Breast epithelium (tissue), 4 donors: ENCODE data around the gene DNAJC22. TPM values are rescaled to one million over a fixed set of nuclear protein-coding genes. Genes with fewer than 3 reads are reported as not detected.
A peak's percentile ranks its signal among the peaks of the same experiment; 100 is the strongest.

Experiments used
- DNase-seq, 2 donors: peaks; one replicate each; pipeline ENCODE4 v3.0.0-alpha.2; 2019; ENCODE audit warnings: low spot score in 2 of 2
- H3K27ac ChIP-seq, 2 donors: fragments of 200-600 bp; sonication (generic) in 1 of 2; one replicate each; pipeline ENCODE4 v1.5.1; 2016 to 2019; ENCODE audit warnings: mild to moderate bottlenecking in 1 of 2
- H3K27me3 ChIP-seq, 2 donors: fragments of 200-600 bp; sonication (generic) in 1 of 2; one replicate each; pipeline versions ENCODE4 v1.5.1 to v1.6.0; 2017 to 2019; ENCODE audit warnings: control low read depth in 1 of 2, mild to moderate bottlenecking in 1 of 2
- H3K36me3 ChIP-seq: fragments of 200-600 bp; one replicate; pipeline ENCODE4 v1.5.1; 2019
- H3K4me1 ChIP-seq, 2 donors: fragments of 200-600 bp; sonication (generic); one replicate each; pipeline ENCODE4 v1.5.1; 2016 to 2019; ENCODE audit warnings: control low read depth in 1 of 2
- H3K4me3 ChIP-seq, 3 donors: fragments of 200-600 bp; sonication (generic); 1 replicate in 2 of 3; 2 replicates in 1 of 3; pipeline ENCODE4 v1.5.1; 2016 to 2019; ENCODE audit warnings: mild to moderate bottlenecking in 3 of 3, moderate library complexity in 2 of 3
- H3K9me3 ChIP-seq, 2 donors: fragments of 200-600 bp; sonication (generic) in 1 of 2; one replicate each; pipeline ENCODE4 v1.5.1; 2016 to 2019; ENCODE audit warnings: control low read depth in 1 of 2
- POLR2A ChIP-seq: fragments of 450-650 bp; IDR thresholded peaks from one replicate; pipeline ENCODE4 v1.6.1; 2016; ENCODE audit warnings: antibody characterized with exemption, mild to moderate bottlenecking, moderate library complexity
- POLR2AphosphoS5 ChIP-seq, 3 donors: sonication (generic); formaldehyde crosslinking; IDR thresholded peaks; one replicate each; pipeline ENCODE4 v1.6.1; 2017; ENCODE audit warnings: antibody characterized with exemption in 3 of 3
- intact Hi-C: fragments of 100-400 bp; cut with DNase I; formaldehyde crosslinking; loops from one replicate; pipeline ENCODE4 v1.15.1; 2023; ENCODE audit warnings: low total_unique reads
- total RNA-seq, 3 donors: library from RNA; depleted of rRNA; stranded (reverse); fragments of >200 nt; gene quantifications; one replicate each; pipeline ENCODE4 v1.1.0, GENCODE V29; 2016
- TF ChIP-seq, protein P1 (sequence below), 3 donors: fragments of 450-650 bp; IDR thresholded peaks; one replicate each; pipeline ENCODE4 v1.5.1; 2016 to 2017; ENCODE audit warnings: antibody characterized with exemption in 3 of 3, mild to moderate bottlenecking in 3 of 3, moderate library complexity in 3 of 3

The DNAJC22 gene
- total RNA-seq, 3 donors from 2014 or later, result 3.6 to 5.0 TPM; not detected in 1

DNA sequence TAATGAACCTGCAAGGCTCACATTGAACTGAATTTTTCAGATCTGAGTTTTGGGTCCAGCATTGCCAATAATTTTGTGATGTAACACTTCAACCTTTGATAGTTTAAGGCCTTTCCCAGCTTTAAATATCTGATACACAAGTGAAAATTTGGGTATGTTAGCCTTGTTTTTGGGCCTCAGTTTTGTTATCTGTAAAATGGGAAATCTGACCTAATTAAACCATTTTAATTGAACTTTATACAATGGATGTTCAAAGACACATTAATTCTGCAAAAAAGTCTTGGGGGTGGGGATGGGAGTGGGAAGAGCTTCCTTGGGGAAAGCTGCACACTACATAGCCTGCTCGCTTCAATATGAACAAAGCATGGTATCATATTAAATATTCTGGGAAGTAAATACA, 15.4 kb downstream of the DNAJC22 start:
- intact Hi-C loops, result no loop called here
- no peaks in the 10 kb centered on the region for H3K27me3 ChIP-seq
- TF ChIP-seq POLR2A (no peak), POLR2AphosphoS5 (IDR thresholded peaks at IDR 0.05) (no peak)
- TF ChIP-seq, protein P1, sequence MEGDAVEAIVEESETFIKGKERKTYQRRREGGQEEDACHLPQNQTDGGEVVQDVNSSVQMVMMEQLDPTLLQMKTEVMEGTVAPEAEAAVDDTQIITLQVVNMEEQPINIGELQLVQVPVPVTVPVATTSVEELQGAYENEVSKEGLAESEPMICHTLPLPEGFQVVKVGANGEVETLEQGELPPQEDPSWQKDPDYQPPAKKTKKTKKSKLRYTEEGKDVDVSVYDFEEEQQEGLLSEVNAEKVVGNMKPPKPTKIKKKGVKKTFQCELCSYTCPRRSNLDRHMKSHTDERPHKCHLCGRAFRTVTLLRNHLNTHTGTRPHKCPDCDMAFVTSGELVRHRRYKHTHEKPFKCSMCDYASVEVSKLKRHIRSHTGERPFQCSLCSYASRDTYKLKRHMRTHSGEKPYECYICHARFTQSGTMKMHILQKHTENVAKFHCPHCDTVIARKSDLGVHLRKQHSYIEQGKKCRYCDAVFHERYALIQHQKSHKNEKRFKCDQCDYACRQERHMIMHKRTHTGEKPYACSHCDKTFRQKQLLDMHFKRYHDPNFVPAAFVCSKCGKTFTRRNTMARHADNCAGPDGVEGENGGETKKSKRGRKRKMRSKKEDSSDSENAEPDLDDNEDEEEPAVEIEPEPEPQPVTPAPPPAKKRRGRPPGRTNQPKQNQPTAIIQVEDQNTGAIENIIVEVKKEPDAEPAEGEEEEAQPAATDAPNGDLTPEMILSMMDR (IDR thresholded peaks at IDR 0.05), result no peak

DNA sequence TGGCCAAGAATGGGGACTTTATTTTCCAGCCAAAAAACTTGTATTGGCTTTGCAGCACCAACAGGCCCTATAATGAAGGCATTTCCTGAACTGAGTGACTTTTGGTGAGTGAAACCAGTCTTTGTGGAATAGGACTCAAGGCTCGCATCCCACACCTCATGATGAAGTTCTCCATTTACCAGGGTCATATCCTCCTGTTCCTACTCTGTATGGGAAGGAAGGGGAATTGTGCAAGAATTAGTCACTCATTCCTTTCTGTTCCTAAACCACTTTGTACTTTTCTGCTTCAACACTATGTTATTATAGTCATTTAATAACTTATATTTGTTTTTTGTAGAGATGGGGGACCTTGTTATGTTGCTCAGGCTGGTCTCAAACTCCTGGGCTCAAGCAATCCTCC, 18.3 kb downstream of the DNAJC22 start:
- H3K4me1 ChIP-seq, result no peaks in the 10 kb centered on the region
- TF ChIP-seq POLR2A (no peak), POLR2AphosphoS5 (IDR thresholded peaks at IDR 0.05) (no peak)
- TF ChIP-seq, protein P1 (IDR thresholded peaks at IDR 0.05), result no peak
- intact Hi-C loops, result no loop called here

More for the DNA sequence above, 15.4 kb downstream of the DNAJC22 start:
- Histone ChIP-seq H3K9me3 (no peaks in the 10 kb centered on the region), H3K27ac (no peak overlapping the region), H3K4me3 (no peak overlapping the region), H3K36me3 (no peaks in the 10 kb centered on the region), H3K4me1 (no peaks in the 10 kb centered on the region)
- no peak for DNase-seq

DNA sequence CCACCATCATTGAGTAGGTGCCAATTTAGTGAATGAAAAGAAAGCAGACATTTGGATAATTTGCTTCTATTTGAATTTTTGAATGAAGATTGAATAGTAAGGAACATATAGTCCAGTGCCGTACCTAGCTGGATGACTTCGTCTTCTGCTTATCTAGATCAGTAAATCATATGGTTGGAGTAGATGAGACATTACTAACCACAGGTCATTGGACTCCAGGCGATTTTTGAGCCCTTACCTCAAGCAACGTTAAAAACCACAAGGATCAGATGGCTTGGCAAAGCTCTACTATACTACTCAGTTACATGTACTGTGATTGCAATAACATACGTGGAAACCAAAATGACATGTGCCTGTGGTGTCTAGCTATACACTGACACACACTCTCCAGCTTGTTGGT, 18.9 kb downstream of the DNAJC22 start:
- TF ChIP-seq, protein P1 (IDR thresholded peaks at IDR 0.05), result no peak
- TF ChIP-seq POLR2AphosphoS5 (IDR thresholded peaks at IDR 0.05), result no peak
- TF ChIP-seq POLR2A, result no peak
- Histone ChIP-seq H3K27me3 (no peaks in the 10 kb centered on the region), H3K27ac (no peak overlapping the region), H3K4me3 (no peak overlapping the region), H3K9me3 (no peaks in the 10 kb centered on the region), H3K4me1 (no peaks in the 10 kb centered on the region), H3K36me3 (no peaks in the 10 kb centered on the region)
- intact Hi-C loops, result no loop called here
- no peak for DNase-seq

More for the DNA sequence above, 18.3 kb downstream of the DNAJC22 start:
- Histone ChIP-seq H3K27me3 (no peaks in the 10 kb centered on the region), H3K9me3 (no peaks in the 10 kb centered on the region), H3K36me3 (no peaks in the 10 kb centered on the region), H3K4me3 (no peak overlapping the region), H3K27ac (no peak overlapping the region)
- no peak for DNase-seq

DNA sequence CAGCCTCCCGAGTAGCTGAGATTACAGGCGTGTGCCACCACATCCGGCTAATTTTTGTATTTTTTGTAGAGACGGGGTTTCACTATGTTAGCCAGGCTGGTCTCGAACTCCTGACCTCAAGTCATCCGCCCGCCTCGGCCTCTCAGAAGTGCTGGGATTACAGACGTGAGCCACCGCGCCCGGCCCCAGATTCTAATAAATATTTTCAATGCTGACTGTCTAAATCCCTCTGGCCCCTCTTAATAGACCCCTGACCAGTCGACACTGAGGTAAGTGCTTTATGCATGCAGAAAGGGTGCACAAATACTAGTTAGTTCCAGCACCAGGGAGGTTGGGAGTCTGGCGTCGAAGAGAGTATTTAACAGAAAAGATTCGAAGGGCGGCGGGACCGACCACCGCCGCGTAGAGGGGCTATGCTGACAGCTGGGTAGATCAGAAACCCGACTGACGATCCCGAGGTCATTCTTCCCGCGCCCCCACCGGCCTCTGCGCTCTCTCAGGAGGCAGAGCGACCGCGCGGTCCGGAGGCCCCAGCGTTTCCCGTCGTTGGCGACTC, 19.5 kb downstream of the DNAJC22 start:
- Histone ChIP-seq H3K27ac (peak overlapping the region; percentile 91 to 93), H3K9me3 (no peaks in the 10 kb centered on the region), H3K36me3 (no peaks in the 10 kb centered on the region), H3K27me3 (no peaks in the 10 kb centered on the region), H3K4me3 (peak overlapping the region; percentile 84 to 90 (median 86)), H3K4me1 (no peaks in the 10 kb centered on the region)
- no peak for DNase-seq
- TF ChIP-seq POLR2AphosphoS5 (IDR thresholded peaks at IDR 0.05), result no peak
- TF ChIP-seq, protein P1 (IDR thresholded peaks at IDR 0.05), result peak in 1 of 3 donors; percentile 15
- intact Hi-C loops, result no loop called here

DNA sequence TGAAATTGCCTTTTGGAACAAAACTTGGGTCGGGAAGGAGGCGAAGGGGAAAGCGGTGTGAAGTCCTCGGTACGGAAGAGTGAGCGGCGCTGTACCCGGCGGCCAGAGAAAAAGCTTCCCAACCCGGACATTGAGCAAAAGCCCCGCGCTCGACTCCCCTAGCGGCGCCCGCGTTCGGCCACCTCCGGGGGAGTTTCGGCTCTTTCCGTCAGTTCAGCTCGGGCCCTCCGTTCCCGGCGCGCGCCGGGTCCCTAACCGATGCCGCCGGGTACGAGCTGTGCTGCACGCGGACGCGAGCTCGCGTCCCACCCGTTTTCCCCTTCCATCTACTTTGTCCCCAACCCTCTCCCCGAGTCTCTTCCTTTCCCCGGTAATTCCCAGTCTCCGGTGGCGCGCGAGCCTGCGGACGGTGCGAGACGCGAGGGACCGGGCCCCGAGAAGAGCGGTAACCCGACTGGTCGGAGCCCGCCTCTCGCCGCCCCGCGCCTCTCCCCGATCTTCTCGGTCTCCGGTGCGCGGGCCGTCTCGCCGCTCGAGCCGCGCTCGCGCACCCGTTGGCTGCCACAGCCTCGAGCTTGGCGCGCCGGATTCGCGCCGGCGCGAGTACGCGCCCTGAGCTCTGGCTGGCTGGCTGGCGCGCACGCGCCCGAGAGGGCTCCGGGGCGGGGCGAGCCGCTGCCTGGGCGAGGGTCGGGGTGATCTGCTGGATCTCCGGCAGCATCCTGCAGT, 20.1 kb downstream of the DNAJC22 start:
- TF ChIP-seq, protein P1 (IDR thresholded peaks at IDR 0.05), result peak in 2 of 3 donors; percentile 35 to 41
- TF ChIP-seq POLR2A, result no peak
- TF ChIP-seq POLR2AphosphoS5 (IDR thresholded peaks at IDR 0.05), result peak in 1 of 3 donors; percentile 31
- intact Hi-C loops, result no loop called here
- no peaks in the 10 kb centered on the region for H3K9me3 ChIP-seq
- H3K36me3 ChIP-seq, result no peaks in the 10 kb centered on the region
- no peaks in the 10 kb centered on the region for H3K4me1 ChIP-seq
- peak overlapping the region; percentile 84 to 90 (median 86) for H3K4me3 ChIP-seq
- no peaks in the 10 kb centered on the region for H3K27me3 ChIP-seq
- peak overlapping the region; percentile 91 to 93 for H3K27ac ChIP-seq
- DNase-seq, result peak; percentile 68 to 79
